Erythroblast (primary cell): Measurements from ENCODE around the gene PGGHG.

Source experiments
- DNase-seq, 2 experiments: peaks; one replicate each; lab custom pipeline; 2025; lab: John Stamatoyannopoulos, UW
- GATA1 ChIP-seq: IDR thresholded peaks from 2 replicates; pipeline ENCODE4 v1.6.1; 2011; ENCODE audit warnings: low read depth, mild to moderate bottlenecking, control low read depth, low read length, moderate library complexity
- POLR2A ChIP-seq: IDR thresholded peaks from 2 replicates; pipeline ENCODE4 v1.6.1; 2011; ENCODE audit warnings: mild to moderate bottlenecking, low read length

PGGHG gene

GRCh38 chr11:276219-276618, 12.7 kb upstream of the PGGHG start:
- TF ChIP-seq GATA1 (no peak), POLR2A (no peak)
- DNase-seq: no peak

GRCh38 chr11:278001-278951, 10.7 kb upstream of the PGGHG start, which contains the start of gene NLRP6:
NLRP6 (plus strand) TSS chr11:278407; CDS start chr11:278570, 163 bp downstream.
- no peak for DNase-seq
- TF ChIP-seq GATA1 (no peak), POLR2A (no peak)

- TF ChIP-seq GATA1: no peak
- DNase-seq: no peak
Measured at GRCh38 chr11:279040-279965, 9.6 kb upstream of the PGGHG start.

GRCh38 chr11:279966-280705, 8.8 kb upstream of the PGGHG start:
- TF ChIP-seq GATA1 (no peak), POLR2A (no peak)
- DNase-seq: peak in 1 of 2 experiments; percentile 23

- no peak for TF ChIP-seq GATA1
- no peak for TF ChIP-seq POLR2A
- no peak for DNase-seq
Measured at GRCh38 chr11:280706-281485, 8.0 kb upstream of the PGGHG start.

- TF ChIP-seq GATA1 (no peak), POLR2A (no peak)
- no peak for DNase-seq
Measured at GRCh38 chr11:281486-282161, 7.3 kb upstream of the PGGHG start.

- no peak for DNase-seq
- TF ChIP-seq GATA1 (no peak), POLR2A (no peak)
Measured at GRCh38 chr11:282171-282570, 6.8 kb upstream of the PGGHG start.

- TF ChIP-seq GATA1 (no peak), POLR2A (no peak)
- no peak for DNase-seq
Measured at GRCh38 chr11:282630-283360, 6.1 kb upstream of the PGGHG start.

GRCh38 chr11:283405-284104, 5.4 kb upstream of the PGGHG start:
- no peak for DNase-seq
- TF ChIP-seq GATA1 (no peak), POLR2A (no peak)

- DNase-seq: no peak
Measured at GRCh38 chr11:284105-285020, 4.6 kb upstream of the PGGHG start.

More at GRCh38 chr11:284105-285020, 4.6 kb upstream of the PGGHG start:
- no peak for TF ChIP-seq POLR2A
